HG03432 (cell line): Measurements from ENCODE around the gene MYZAP.
"Not testable (repeated sequence)": the region's sequence is repeated elsewhere in the genome, so short reads cannot be mapped to it uniquely, and the experiment has no call there.

Source experiments
- ATAC-seq: cut with Tn5 transposase; IDR thresholded peaks from one replicate; pipeline ENCODE4 v1.9.1; 2021; ENCODE audit warnings: mild to moderate bottlenecking, moderate library complexity; ENCODE audit not compliant: unreplicated experiment

MYZAP gene

GRCh38 chr15:57591237-57591821 is 375 bp upstream of the MYZAP start:
- ATAC-seq: no peak

GRCh38 chr15:57592426-57592825 is 722 bp downstream of the MYZAP start:
- ATAC-seq: no peak

- no peak for ATAC-seq
These were observed 1.2 kb downstream of the MYZAP start for GRCh38 chr15:57592836-57593420.

- no peak for ATAC-seq
These were observed 2.8 kb downstream of the MYZAP start for GRCh38 chr15:57594479-57594878.

- ATAC-seq: no peak
These were observed 3.5 kb downstream of the MYZAP start for GRCh38 chr15:57595011-57595866.

- no peak for ATAC-seq
These were observed 4.7 kb downstream of the MYZAP start for GRCh38 chr15:57596301-57596855.

GRCh38 chr15:57596978-57597377 is 5.3 kb downstream of the MYZAP start:
- ATAC-seq: no peak

- ATAC-seq: no peak
These were observed 5.7 kb downstream of the MYZAP start for GRCh38 chr15:57597431-57597830.

GRCh38 chr15:57598346-57598745 is 6.6 kb downstream of the MYZAP start:
- no peak for ATAC-seq

- ATAC-seq: no peak
These were observed 7.6 kb downstream of the MYZAP start for GRCh38 chr15:57599296-57599810.

- no peak for ATAC-seq
These were observed 8.5 kb downstream of the MYZAP start for GRCh38 chr15:57600197-57600596.

GRCh38 chr15:57604507-57604906 is 12.8 kb downstream of the MYZAP start:
- no peak for ATAC-seq

- no peak for ATAC-seq
These were observed 13.8 kb downstream of the MYZAP start for GRCh38 chr15:57605491-57605890.

- ATAC-seq: no peak
These were observed 14.3 kb downstream of the MYZAP start for GRCh38 chr15:57606048-57606447.

- ATAC-seq: no peak
These were observed 15.1 kb downstream of the MYZAP start for GRCh38 chr15:57606816-57607215.

- no peak for ATAC-seq
These were observed 15.9 kb downstream of the MYZAP start for GRCh38 chr15:57607570-57608000.

- ATAC-seq: no peak
These were observed 18.3 kb downstream of the MYZAP start for GRCh38 chr15:57609805-57610529.

GRCh38 chr15:57611123-57611522 is 19.4 kb downstream of the MYZAP start:
- ATAC-seq: no peak

GRCh38 chr15:57611938-57612337 is 20.2 kb downstream of the MYZAP start:
- ATAC-seq: no peak

GRCh38 chr15:57614241-57614640 is 22.5 kb downstream of the MYZAP start:
- no peak for ATAC-seq

- not testable (repeated sequence) for ATAC-seq
These were observed 24.3 kb downstream of the MYZAP start for GRCh38 chr15:57615951-57616496.
